Retinal pigment epithelial cell (primary cell): Measurements from ENCODE around the gene NTN1.
A peak's percentile ranks its signal among the peaks of the same experiment; 100 is the strongest.

Experiments used
- DNase-seq: peaks from one replicate; pipeline ENCODE4 v3.0.0-alpha.2; 2010; ENCODE audit warnings: low read depth
- H3K4me3 ChIP-seq: 2 replicates; pipeline ENCODE4 v1.5.1; 2011; ENCODE audit warnings: mild to moderate bottlenecking, low read length, control low read depth, moderate library complexity
- CTCF ChIP-seq: conservative IDR thresholded peaks from 2 replicates; pipeline ENCODE4 v1.5.1; 2011; ENCODE audit warnings: low read depth, low read length, control low read depth, inconsistent platforms

The NTN1 gene

DNA sequence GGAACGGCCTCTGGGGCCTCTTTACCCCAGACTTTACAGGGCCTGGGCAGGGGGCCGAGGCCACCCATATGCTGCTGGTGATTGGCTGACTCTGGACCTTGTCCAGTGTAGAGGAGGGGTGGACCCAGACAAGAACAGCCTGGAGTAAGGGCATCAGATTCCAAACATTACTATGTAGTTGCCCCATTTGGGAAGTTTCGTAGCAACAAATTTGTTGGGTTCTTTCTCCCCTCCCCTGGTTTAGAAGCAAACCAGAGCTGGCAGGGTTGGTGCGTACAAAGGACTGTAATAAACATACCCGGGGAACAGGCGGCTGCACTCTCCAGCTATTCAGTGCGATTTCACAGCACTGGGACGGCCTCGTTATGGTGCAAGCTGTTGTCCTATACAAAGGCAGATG is 145.5 kb downstream of the NTN1 start:
- DNase-seq = no peak
- no peak overlapping the region for H3K4me3 ChIP-seq
- no peak for TF ChIP-seq CTCF

DNA sequence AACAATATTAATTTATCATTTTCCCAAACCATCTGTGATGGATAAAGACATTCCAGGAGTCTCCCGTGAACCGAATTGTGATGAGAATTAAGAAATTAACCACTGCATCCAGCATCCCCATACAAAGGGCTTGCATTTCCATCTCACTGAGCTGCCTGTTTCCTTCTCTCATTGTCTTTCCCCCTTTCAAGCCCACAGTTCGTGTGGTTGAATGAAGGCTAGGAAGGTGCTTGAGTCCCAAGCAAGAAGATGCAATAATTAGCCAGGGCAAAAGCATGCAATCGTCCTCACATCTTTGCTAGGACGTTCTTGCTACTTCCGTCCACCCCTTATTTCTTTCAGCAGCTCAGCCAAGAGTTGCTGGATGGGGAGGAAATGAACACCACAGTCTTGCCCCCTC is 146.1 kb downstream of the NTN1 start:
- TF ChIP-seq CTCF = no peak
- DNase-seq = no peak
- H3K4me3 ChIP-seq = no peak overlapping the region

GRCh38 chr17:9169116-9169515 is 147.8 kb downstream of the NTN1 start:
- DNase-seq = peak; percentile 13
- no peak overlapping the region for H3K4me3 ChIP-seq
- no peak for TF ChIP-seq CTCF

- no peak for DNase-seq
- H3K4me3 ChIP-seq = no peak overlapping the region
- TF ChIP-seq CTCF = no peak
These were observed 149.0 kb downstream of the NTN1 start for GRCh38 chr17:9170336-9170735.

GRCh38 chr17:9170853-9171252 is 149.5 kb downstream of the NTN1 start:
- TF ChIP-seq CTCF = no peak
- no peak for DNase-seq
- H3K4me3 ChIP-seq = no peak overlapping the region

GRCh38 chr17:9173386-9173983 is 152.2 kb downstream of the NTN1 start:
- no peak overlapping the region for H3K4me3 ChIP-seq
- no peak for TF ChIP-seq CTCF
- no peak for DNase-seq

- TF ChIP-seq CTCF = no peak
- no peak for DNase-seq
- H3K4me3 ChIP-seq = no peak overlapping the region
These were observed 153.0 kb downstream of the NTN1 start for GRCh38 chr17:9174312-9174711.
